Trophoblast cell (in vitro differentiated cells and primary cell): Measurements from ENCODE around the gene CAPZB.

Experiments
- DNase-seq, 2 donors: peaks; one replicate each; pipeline ENCODE4 v3.0.0-alpha.2; 2016
- H2AFZ ChIP-seq: 2 replicates; pipeline ENCODE4 v1.6.1; 2013; ENCODE audit warnings: low read length, moderate library complexity, mild to moderate bottlenecking; ENCODE audit not compliant: insufficient read depth, poor library complexity
- H2AK5ac ChIP-seq: 2 replicates; pipeline ENCODE4 v1.6.1; 2013; ENCODE audit warnings: mild to moderate bottlenecking, low read length
- H2BK120ac ChIP-seq: 2 replicates; pipeline ENCODE4 v1.6.1; 2013; ENCODE audit warnings: low read length, mild to moderate bottlenecking, moderate library complexity; ENCODE audit not compliant: insufficient read depth, poor library complexity
- H2BK12ac ChIP-seq: 2 replicates; pipeline ENCODE4 v1.6.1; 2013; ENCODE audit warnings: mild to moderate bottlenecking, low read length, moderate library complexity
- H2BK5ac ChIP-seq: 2 replicates; pipeline ENCODE4 v1.6.1; 2013; ENCODE audit warnings: low read length, low read depth, moderate library complexity, mild to moderate bottlenecking; ENCODE audit not compliant: poor library complexity
- H3K14ac ChIP-seq: 2 replicates; pipeline ENCODE4 v1.6.1; 2013; ENCODE audit warnings: mild to moderate bottlenecking, low read length
- H3K18ac ChIP-seq: 2 replicates; pipeline ENCODE4 v1.6.1; 2013; ENCODE audit warnings: mild to moderate bottlenecking, low read length
- H3K23ac ChIP-seq: 2 replicates; pipeline ENCODE4 v1.6.1; 2013; ENCODE audit warnings: low read length
- H3K27ac ChIP-seq: 2 replicates; pipeline ENCODE4 v1.5.1; 2013; ENCODE audit warnings: low read depth, mild to moderate bottlenecking, inconsistent platforms, low read length, moderate library complexity
- H3K27me3 ChIP-seq: 2 replicates; pipeline ENCODE4 v1.6.1; 2013; ENCODE audit warnings: inconsistent platforms, mild to moderate bottlenecking, low read length, moderate library complexity; ENCODE audit not compliant: insufficient read depth
- H3K36me3 ChIP-seq, 2 experiments: 1 replicate in 1 of 2; 2 replicates in 1 of 2; pipeline ENCODE4 v1.6.1; 2013; ENCODE audit warnings: low read length in 2 of 2, mild to moderate bottlenecking in 2 of 2, moderate library complexity in 1 of 2; ENCODE audit not compliant: insufficient read depth in 2 of 2, control insufficient read depth in 1 of 2
- H3K4ac ChIP-seq: 2 replicates; pipeline ENCODE4 v1.6.1; 2013; ENCODE audit warnings: low read depth, mild to moderate bottlenecking, low read length, moderate library complexity
- H3K4me1 ChIP-seq, 2 experiments: 1 replicate in 1 of 2; 2 replicates in 1 of 2; pipeline ENCODE4 v1.6.1; 2013; ENCODE audit warnings: low read length in 2 of 2, mild to moderate bottlenecking in 2 of 2, moderate library complexity in 1 of 2; ENCODE audit not compliant: insufficient read depth in 2 of 2, control insufficient read depth in 1 of 2
- H3K4me2 ChIP-seq: 2 replicates; pipeline ENCODE4 v1.6.1; 2013; ENCODE audit warnings: inconsistent platforms, mild to moderate bottlenecking, low read length, moderate library complexity
- H3K4me3 ChIP-seq: 2 replicates; pipeline ENCODE4 v1.5.1; 2013; ENCODE audit warnings: mild to moderate bottlenecking, low read depth, low read length, inconsistent platforms
- H3K79me1 ChIP-seq: one replicate; pipeline ENCODE4 v1.6.1; 2013; ENCODE audit warnings: low read length
- H3K79me2 ChIP-seq: 2 replicates; pipeline ENCODE4 v1.6.1; 2013; ENCODE audit warnings: low read length, mild to moderate bottlenecking; ENCODE audit not compliant: control insufficient read depth, insufficient read depth, poor library complexity
- H3K9ac ChIP-seq: 2 replicates; pipeline ENCODE4 v1.6.1; 2013; ENCODE audit warnings: mild to moderate bottlenecking, low read length
- H3K9me3 ChIP-seq: 2 replicates; pipeline ENCODE4 v1.6.1; 2013; ENCODE audit warnings: low read depth, mild to moderate bottlenecking, control low read depth, inconsistent platforms, low read length; ENCODE audit not compliant: insufficient read depth
- H4K12ac ChIP-seq: 2 replicates; pipeline ENCODE4 v1.6.1; 2013; ENCODE audit warnings: low read depth, mild to moderate bottlenecking, low read length, moderate library complexity
- H4K8ac ChIP-seq: 2 replicates; pipeline ENCODE4 v1.6.1; 2013; ENCODE audit warnings: low read depth, mild to moderate bottlenecking, low read length, moderate library complexity
- H4K91ac ChIP-seq: one replicate; pipeline ENCODE4 v1.6.1; 2013; ENCODE audit warnings: low read depth, mild to moderate bottlenecking, low read length, moderate library complexity
- WGBS: extraction: QIAGEN DNeasy Blood & Tissue Kit; methylation state at CpG from one replicate; pipeline ENCODE4 v1.1.7; 2013; ENCODE audit warnings: missing lambda C conversion rate; ENCODE audit not compliant: insufficient read length, insufficient coverage; ENCODE audit errors: extremely low coverage; 5-methylcytosine and 5-hydroxymethylcytosine counted together

The CAPZB gene

GRCh38 chr1:19338323-19338762, 147.0 kb downstream of the CAPZB start:
- Histone ChIP-seq H3K9ac (no peak overlapping the region), H3K9me3 (peaks cover 3% of the 10 kb centered on the region), H3K4me3 (no peak overlapping the region), H3K4me2 (peak overlapping the region; percentile 26), H2AFZ (no peak overlapping the region), H3K27ac (peak overlapping the region; percentile 95), H2BK120ac (peak overlapping the region; percentile 47), H4K8ac (peak overlapping the region; percentile 68), H3K4ac (no peak overlapping the region), H2BK12ac (no peak overlapping the region), H2AK5ac (no peak overlapping the region), H3K18ac (peak overlapping the region; percentile 40), H3K27me3 (no peaks in the 10 kb centered on the region), H3K23ac (no peak overlapping the region), H3K79me1 (peaks cover 11% of the 10 kb centered on the region), H3K14ac (peak overlapping the region; percentile 73), H3K4me1 (peaks cover 27 to 35% of the 10 kb centered on the region in 2 experiments), H4K91ac (peak overlapping the region; percentile 87), H4K12ac (no peak overlapping the region), H3K36me3 (peaks cover 26 to 32% of the 10 kb centered on the region in 2 experiments), H3K79me2 (no peaks in the 10 kb centered on the region), H2BK5ac (peak overlapping the region; percentile 66)
- no CpG with 5 or more reads among the region's 27 CpGs for WGBS
- peak; percentile 79 to 85 for DNase-seq

GRCh38 chr1:19337289-19337688, 148.1 kb downstream of the CAPZB start:
- Histone ChIP-seq H3K79me1 (peaks cover 11% of the 10 kb centered on the region), H2AK5ac (no peak overlapping the region), H2BK5ac (peak overlapping the region; percentile 26), H3K9me3 (peaks cover 1% of the 10 kb centered on the region), H3K4me3 (no peak overlapping the region), H3K36me3 (peaks cover 16 to 23% of the 10 kb centered on the region in 2 experiments), H2AFZ (no peak overlapping the region), H3K14ac (no peak overlapping the region), H3K27ac (peak overlapping the region; percentile 79), H3K4ac (no peak overlapping the region), H3K79me2 (no peaks in the 10 kb centered on the region), H3K18ac (no peak overlapping the region), H3K9ac (no peak overlapping the region), H2BK120ac (no peak overlapping the region), H4K8ac (no peak overlapping the region), H3K4me2 (peak overlapping the region; percentile 25), H3K23ac (no peak overlapping the region), H4K12ac (no peak overlapping the region), H2BK12ac (no peak overlapping the region), H3K4me1 (peaks cover 27 to 35% of the 10 kb centered on the region in 2 experiments), H3K27me3 (no peaks in the 10 kb centered on the region), H4K91ac (peak overlapping the region; percentile 56)
- no peak for DNase-seq
- WGBS: no CpG with 5 or more reads among the region's 4 CpGs

GRCh38 chr1:19336543-19336942, 148.8 kb downstream of the CAPZB start:
- Histone ChIP-seq H4K8ac (no peak overlapping the region), H4K12ac (no peak overlapping the region), H3K36me3 (peaks cover 12 to 19% of the 10 kb centered on the region in 2 experiments), H3K79me2 (no peaks in the 10 kb centered on the region), H3K4me2 (no peak overlapping the region), H3K27me3 (no peaks in the 10 kb centered on the region), H3K4ac (no peak overlapping the region), H2BK120ac (peak overlapping the region; percentile 4), H3K23ac (no peak overlapping the region), H3K9ac (no peak overlapping the region), H2AK5ac (no peak overlapping the region), H3K4me1 (peaks cover 27 to 35% of the 10 kb centered on the region in 2 experiments), H4K91ac (peak overlapping the region; percentile 56), H2BK12ac (peak overlapping the region; percentile 23), H3K18ac (peak overlapping the region; percentile 27), H2AFZ (no peak overlapping the region), H3K14ac (no peak overlapping the region), H3K4me3 (no peak overlapping the region), H2BK5ac (no peak overlapping the region), H3K9me3 (peaks cover 1% of the 10 kb centered on the region), H3K79me1 (peaks cover 11% of the 10 kb centered on the region), H3K27ac (peak overlapping the region; percentile 79)
- DNase-seq: peak; percentile 23 to 49
- WGBS: no CpG with 5 or more reads among the region's 7 CpGs

GRCh38 chr1:19333587-19334354, 151.6 kb downstream of the CAPZB start:
- Histone ChIP-seq H2BK5ac (no peak overlapping the region), H3K27me3 (no peaks in the 10 kb centered on the region), H3K23ac (no peak overlapping the region), H2AFZ (no peak overlapping the region), H3K4me3 (no peak overlapping the region), H4K12ac (no peak overlapping the region), H3K9ac (no peak overlapping the region), H3K4ac (no peak overlapping the region), H3K9me3 (peaks cover 1% of the 10 kb centered on the region), H3K27ac (no peak overlapping the region), H3K36me3 (peaks cover 5 to 12% of the 10 kb centered on the region in 2 experiments), H3K4me1 (peaks cover 17 to 25% of the 10 kb centered on the region in 2 experiments), H2AK5ac (no peak overlapping the region), H3K79me2 (no peaks in the 10 kb centered on the region), H3K79me1 (peaks cover 11% of the 10 kb centered on the region), H3K4me2 (no peak overlapping the region), H4K8ac (no peak overlapping the region), H3K14ac (no peak overlapping the region), H2BK12ac (no peak overlapping the region), H3K18ac (no peak overlapping the region), H4K91ac (no peak overlapping the region), H2BK120ac (no peak overlapping the region)
- no CpG with 5 or more reads among the region's 9 CpGs for WGBS
- DNase-seq: peak; percentile 89 to 90
